PC-9 (cell line): Measurements from ENCODE around the gene TCTN2. TPM values are rescaled to one million over a fixed set of nuclear protein-coding genes. Genes with fewer than 3 reads are reported as not detected.

Source experiments
- BruUV-seq: library from RNA; stranded (reverse); fragments of 400-500 nt; replicated peaks from 2 replicates; lab custom pipeline; 2021; lab: Mats Ljungman, UMichigan
- CTCF ChIA-PET: fragments of 300-600 bp; sonication (Branson Sonifier 250); formaldehyde crosslinking; loops from one replicate; lab custom pipeline; 2022; ENCODE audit warnings: antibody characterized with exemption; lab: Charles Lee
- POLR2A ChIA-PET: fragments of 300-600 bp; sonication (Branson Sonifier 250); formaldehyde crosslinking; loops from one replicate; lab custom pipeline; 2022; ENCODE audit warnings: antibody characterized with exemption; ENCODE audit not compliant: unreplicated experiment; lab: Charles Lee
- DNase-seq, 2 experiments: peaks; one replicate each; pipeline versions ENCODE4 v3.0.0 to v3.0.0-alpha.2; 2015 to 2022; ENCODE audit warnings: mixed read lengths in 1 of 2
- H2AFZ ChIP-seq: fragments of 200-600 bp; sonication (generic); 2 replicates; pipeline ENCODE4 v1.8.1; 2017; ENCODE audit warnings: antibody characterized with exemption
- H3F3A ChIP-seq: fragments of 200-600 bp; sonication (generic); 2 replicates; pipeline ENCODE4 v1.8.1; 2017; ENCODE audit warnings: antibody characterized with exemption, mild to moderate bottlenecking, low read depth; ENCODE audit not compliant: insufficient read depth
- H3K27ac ChIP-seq: fragments of 200-600 bp; sonication (generic); 2 replicates; pipeline ENCODE4 v1.6.1; 2016; ENCODE audit warnings: mixed run types
- H3K27me3 ChIP-seq: fragments of 200-600 bp; sonication (generic); 2 replicates; pipeline ENCODE4 v1.6.1; 2016; ENCODE audit warnings: low read depth, mixed run types; ENCODE audit not compliant: insufficient read depth
- H3K36me3 ChIP-seq: fragments of 200-600 bp; sonication (generic); 2 replicates; pipeline ENCODE4 v1.6.1; 2016; ENCODE audit warnings: low read depth, mixed run types
- H3K4me1 ChIP-seq: fragments of 200-600 bp; sonication (generic); replicated peaks from 2 replicates; pipeline ENCODE4 v1.6.1; 2016; ENCODE audit warnings: mixed run types; ENCODE audit not compliant: insufficient read depth
- H3K4me2 ChIP-seq: fragments of 200-600 bp; sonication (generic); 2 replicates; pipeline ENCODE4 v1.6.1; 2017; ENCODE audit warnings: mixed run types
- H3K4me3 ChIP-seq: fragments of 200-600 bp; sonication (generic); 2 replicates; pipeline ENCODE4 v1.6.1; 2016; ENCODE audit warnings: mixed run types
- H3K79me2 ChIP-seq: fragments of 200-600 bp; sonication (generic); 2 replicates; pipeline ENCODE4 v1.6.1; 2017; ENCODE audit warnings: low read depth, mixed run types
- H3K9me2 ChIP-seq: fragments of 200-600 bp; sonication (generic); 2 replicates; pipeline ENCODE4 v1.8.1; 2017; ENCODE audit warnings: mild to moderate bottlenecking; ENCODE audit not compliant: insufficient read depth
- H3K9me3 ChIP-seq: fragments of 200-600 bp; sonication (generic); 2 replicates; pipeline ENCODE4 v1.8.1; 2016; ENCODE audit warnings: low read depth; ENCODE audit not compliant: insufficient read depth
- H4K20me1 ChIP-seq: fragments of 200-600 bp; sonication (generic); 2 replicates; pipeline ENCODE4 v1.8.1; 2017; ENCODE audit not compliant: insufficient read depth
- CTCF ChIP-seq: fragments of 200-600 bp; sonication (generic); conservative IDR thresholded peaks from 2 replicates; pipeline ENCODE4 v1.6.1; 2017; ENCODE audit warnings: mixed run types, antibody characterized with exemption, mild to moderate bottlenecking, moderate library complexity
- EZH2 ChIP-seq: fragments of 200-600 bp; sonication (generic); IDR thresholded peaks from 2 replicates; pipeline ENCODE4 v1.8.0; 2017; ENCODE audit warnings: antibody characterized with exemption, low read depth
- intact Hi-C: fragments of 100-400 bp; cut with micrococcal nuclease; formaldehyde crosslinking; loops from one replicate; pipeline ENCODE4 v1.10.0; 2022; ENCODE audit not compliant: unreplicated experiment
- total RNA-seq: library from RNA; stranded (reverse); gene quantifications from 2 replicates; pipeline ENCODE4 v1.2.3, GENCODE V29; 2021

TCTN2 gene
- total RNA-seq, 1 experiment from 2014 or later, result 21.9 TPM

- no peak overlapping the region for H3K4me2 ChIP-seq
- no peaks in the 10 kb centered on the region for H4K20me1 ChIP-seq
- H3K4me3 ChIP-seq, result no peak overlapping the region
- no peaks in the 10 kb centered on the region for H3K27me3 ChIP-seq
- intact Hi-C loops, result no loop called here
- no peaks in the 10 kb centered on the region for H3K9me2 ChIP-seq
- no peak for DNase-seq
- H3F3A ChIP-seq, result no peaks in the 10 kb centered on the region
- H2AFZ ChIP-seq, result no peak overlapping the region
- H3K27ac ChIP-seq, result no peak overlapping the region
- no peaks in the 10 kb centered on the region for H3K79me2 ChIP-seq
- POLR2A ChIA-PET, result no interaction called here
- no peak for TF ChIP-seq EZH2
- H3K9me3 ChIP-seq, result no peaks in the 10 kb centered on the region
- no TSS peak for BruUV-seq
- no peaks in the 10 kb centered on the region for H3K4me1 ChIP-seq
- CTCF ChIA-PET, result no interaction called here
- H3K36me3 ChIP-seq, result 0 out of 2 replicates have a peak, but pooled peaks cover 6% of the 10 kb centered on the region
These were observed 63.4 kb downstream of the TCTN2 start for GRCh38 chr12:123734268-123734667.

GRCh38 chr12:123741937-123742572, 71.1 kb downstream of the TCTN2 start:
- no peak overlapping the region for H2AFZ ChIP-seq
- H3K27me3 ChIP-seq, result no peaks in the 10 kb centered on the region
- no peak overlapping the region for H3K4me2 ChIP-seq
- H3K79me2 ChIP-seq, result no peaks in the 10 kb centered on the region
- ChIA-PET POLR2A (no interaction called here), CTCF (no interaction called here)
- H3K4me3 ChIP-seq, result no peak overlapping the region
- 0 out of 2 replicates have a peak, but pooled peaks cover 6% of the 10 kb centered on the region for H3K36me3 ChIP-seq
- intact Hi-C loops, result no loop called here
- no peaks in the 10 kb centered on the region for H3F3A ChIP-seq
- no peak for DNase-seq
- H4K20me1 ChIP-seq, result no peaks in the 10 kb centered on the region
- no TSS peak for BruUV-seq
- no peak overlapping the region for H3K27ac ChIP-seq
- no peaks in the 10 kb centered on the region for H3K9me3 ChIP-seq
- TF ChIP-seq EZH2 (no peak), CTCF (no peak)
- H3K4me1 ChIP-seq, result no peaks in the 10 kb centered on the region
- no peaks in the 10 kb centered on the region for H3K9me2 ChIP-seq

- CTCF ChIA-PET, result no interaction called here
- intact Hi-C loops, result no loop called here
- no TSS peak for BruUV-seq
- H3K79me2 ChIP-seq, result no peaks in the 10 kb centered on the region
- no peaks in the 10 kb centered on the region for H3K9me3 ChIP-seq
- no peaks in the 10 kb centered on the region for H4K20me1 ChIP-seq
- no peaks in the 10 kb centered on the region for H3K27me3 ChIP-seq
- TF ChIP-seq EZH2, result no peak
- no peak for TF ChIP-seq CTCF
- no peaks in the 10 kb centered on the region for H3K4me1 ChIP-seq
- no peak overlapping the region for H3K4me3 ChIP-seq
- no peak for DNase-seq
- H3K27ac ChIP-seq, result no peak overlapping the region
- no peaks in the 10 kb centered on the region for H3K36me3 ChIP-seq
- POLR2A ChIA-PET, result no interaction called here
- no peak overlapping the region for H2AFZ ChIP-seq
- H3K9me2 ChIP-seq, result no peaks in the 10 kb centered on the region
- H3F3A ChIP-seq, result no peaks in the 10 kb centered on the region
- H3K4me2 ChIP-seq, result no peak overlapping the region
These were observed 72.1 kb downstream of the TCTN2 start for GRCh38 chr12:123743002-123743401.

- BruUV-seq, result no TSS peak
- Histone ChIP-seq H3K36me3 (no peaks in the 10 kb centered on the region), H4K20me1 (no peaks in the 10 kb centered on the region), H3K9me2 (no peaks in the 10 kb centered on the region), H3K9me3 (no peaks in the 10 kb centered on the region), H2AFZ (no peak overlapping the region), H3K27ac (no peak overlapping the region), H3F3A (no peaks in the 10 kb centered on the region), H3K4me1 (no peaks in the 10 kb centered on the region), H3K4me3 (no peak overlapping the region), H3K4me2 (no peak overlapping the region), H3K79me2 (no peaks in the 10 kb centered on the region), H3K27me3 (no peaks in the 10 kb centered on the region)
- intact Hi-C loops, result no loop called here
- ChIA-PET CTCF (no interaction called here), POLR2A (no interaction called here)
- DNase-seq, result no peak
- TF ChIP-seq EZH2 (no peak), CTCF (no peak)
These were observed 73.9 kb downstream of the TCTN2 start for GRCh38 chr12:123744836-123745235.
